ENCODE measurements around the gene SMYD3. TPM values are rescaled to one million over a fixed set of nuclear protein-coding genes. Genes with fewer than 3 reads are reported as not detected.

SMYD3 gene
- total RNA-seq, 2 donors from 2014 or later = 13.5 to 20.8 TPM

DNA sequence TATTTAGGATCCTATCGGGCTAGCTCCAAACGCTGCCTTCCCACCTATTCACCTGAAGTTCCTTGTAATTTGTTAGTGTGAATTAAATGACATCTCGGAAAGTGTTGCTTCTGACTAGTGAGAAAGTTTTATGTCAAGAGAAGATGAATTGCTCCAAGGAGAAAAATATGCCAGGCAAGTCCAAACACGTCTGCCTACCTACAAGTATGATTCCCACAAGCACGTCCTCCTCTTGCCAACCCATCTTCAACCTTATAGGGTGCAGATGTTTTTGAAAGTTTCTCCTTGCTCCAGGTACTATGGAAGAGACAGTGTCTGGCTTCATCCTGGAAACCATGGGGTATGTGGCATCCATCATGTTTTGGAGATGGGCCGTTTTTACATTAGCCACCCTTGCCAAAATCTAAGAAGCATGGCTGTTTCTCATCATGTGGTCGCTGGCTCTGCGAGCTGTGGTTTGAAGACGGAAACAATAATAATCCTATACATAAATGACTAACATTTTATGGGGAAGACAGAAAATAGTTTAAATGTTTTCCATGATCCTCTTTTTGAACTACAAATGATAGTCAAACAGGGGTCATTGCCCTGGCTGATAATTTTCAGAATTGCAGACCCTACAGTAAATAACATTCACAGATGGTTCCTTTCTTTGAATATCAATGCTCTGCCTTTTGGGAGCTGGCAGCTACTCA lies 505.8 kb downstream of the SMYD3 start:
- H3K36me3 ChIP-seq (replicated peaks in 1 of 2; ENCODE audit: insufficient read depth in 1 of 2, low read depth in 2 of 2) = no peaks in the 10 kb centered on the region
- H3K4me1 ChIP-seq = no peaks in the 10 kb centered on the region
- H3K27ac ChIP-seq = no peak overlapping the region
- no peak for DNase-seq
- no peaks in the 10 kb centered on the region for H3K9me3 ChIP-seq
- no peak for ATAC-seq
- H3K27me3 ChIP-seq = no peaks in the 10 kb centered on the region
- no peak for TF ChIP-seq POLR2A (IDR thresholded peaks at IDR 0.05)
- no peak for TF ChIP-seq CTCF (IDR thresholded peaks at IDR 0.05)
- H3K4me3 ChIP-seq = no peak overlapping the region
- WGBS, 2 donors = 88 to 93% methylated on average over 9 of the region's 9 CpGs
- intact Hi-C loops (cut with DNase I) = no loop called here

DNA sequence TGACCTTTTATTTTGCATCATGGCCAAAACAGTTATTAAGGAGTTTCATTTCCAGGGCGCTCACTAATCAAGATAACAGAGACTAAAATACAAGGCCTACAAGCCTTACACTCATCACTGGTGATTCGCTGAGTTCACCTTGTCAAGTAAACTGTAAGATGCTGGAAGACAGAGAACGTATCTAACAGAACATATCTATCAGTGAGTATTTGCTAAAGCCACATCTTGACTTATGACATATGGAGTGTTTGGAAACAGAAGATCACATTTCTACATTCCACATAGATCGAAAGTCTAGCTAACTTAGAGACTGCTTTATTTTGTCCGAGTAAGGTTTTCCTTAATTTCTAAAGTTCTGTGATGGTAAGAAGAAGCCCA lies 506.5 kb downstream of the SMYD3 start:
- no peak for ATAC-seq
- TF ChIP-seq POLR2A (IDR thresholded peaks at IDR 0.05) (no peak), CTCF (IDR thresholded peaks at IDR 0.05) (no peak)
- Histone ChIP-seq H3K36me3 (replicated peaks in 1 of 2; ENCODE audit: insufficient read depth in 1 of 2, low read depth in 2 of 2) (no peaks in the 10 kb centered on the region), H3K9me3 (no peaks in the 10 kb centered on the region), H3K4me3 (no peak overlapping the region), H3K27me3 (no peaks in the 10 kb centered on the region), H3K4me1 (no peaks in the 10 kb centered on the region), H3K27ac (no peak overlapping the region)
- DNase-seq = no peak
- intact Hi-C loops (cut with DNase I) = no loop called here
- WGBS, 2 donors = 93 to 97% methylated on average over 5 of the region's 5 CpGs

- H3K36me3 ChIP-seq (replicated peaks in 1 of 2; ENCODE audit: insufficient read depth in 1 of 2, low read depth in 2 of 2) = no peaks in the 10 kb centered on the region
- H3K9me3 ChIP-seq = no peaks in the 10 kb centered on the region
- H3K4me3 ChIP-seq = no peak overlapping the region
- DNase-seq (no peak), ATAC-seq (no peak)
- H3K27ac ChIP-seq = no peak overlapping the region
- 59 to 68% methylated on average over 10 of the region's 10 CpGs for WGBS, 2 donors
- TF ChIP-seq CTCF (IDR thresholded peaks at IDR 0.05) (no peak), POLR2A (IDR thresholded peaks at IDR 0.05) (no peak)
- intact Hi-C loops (cut with DNase I) = no loop called here
- no peaks in the 10 kb centered on the region for H3K27me3 ChIP-seq
- no peaks in the 10 kb centered on the region for H3K4me1 ChIP-seq
Measured at GRCh38 chr1:245999697-246000637, 507.1 kb downstream of the SMYD3 start.

- Histone ChIP-seq H3K4me1 (no peaks in the 10 kb centered on the region), H3K27me3 (no peaks in the 10 kb centered on the region), H3K36me3 (replicated peaks in 1 of 2; ENCODE audit: insufficient read depth in 1 of 2, low read depth in 2 of 2) (no peaks in the 10 kb centered on the region), H3K9me3 (no peaks in the 10 kb centered on the region), H3K27ac (no peak overlapping the region), H3K4me3 (no peak overlapping the region)
- TF ChIP-seq POLR2A (IDR thresholded peaks at IDR 0.05) = no peak
- TF ChIP-seq CTCF (IDR thresholded peaks at IDR 0.05) = no peak
- DNase-seq = peak; percentile 41 to 71 (median 54)
- WGBS, 2 donors = 56 to 66% methylated on average over 6 to 7 of the region's 7 CpGs
- peak; percentile 62 for ATAC-seq
- intact Hi-C loops (cut with DNase I) = no loop called here
Measured at GRCh38 chr1:245997471-245998258, 509.4 kb downstream of the SMYD3 start.
